GM19025 (cell line): ENCODE results near the gene RNF224.

Experiments
- ATAC-seq: cut with Tn5 transposase; IDR thresholded peaks from one replicate; pipeline ENCODE4 v1.9.1; 2021; ENCODE audit warnings: mild to moderate bottlenecking, low read depth, moderate library complexity; ENCODE audit not compliant: unreplicated experiment

RNF224 gene

GRCh38 chr9:137213160-137214060, 13.9 kb upstream of the RNF224 start:
- no peak for ATAC-seq

GRCh38 chr9:137214620-137215019, 12.7 kb upstream of the RNF224 start:
- ATAC-seq: no peak

GRCh38 chr9:137215196-137215986, 11.9 kb upstream of the RNF224 start:
- no peak for ATAC-seq

- no peak for ATAC-seq
Observed at GRCh38 chr9:137216188-137216965, 10.9 kb upstream of the RNF224 start.

DNA sequence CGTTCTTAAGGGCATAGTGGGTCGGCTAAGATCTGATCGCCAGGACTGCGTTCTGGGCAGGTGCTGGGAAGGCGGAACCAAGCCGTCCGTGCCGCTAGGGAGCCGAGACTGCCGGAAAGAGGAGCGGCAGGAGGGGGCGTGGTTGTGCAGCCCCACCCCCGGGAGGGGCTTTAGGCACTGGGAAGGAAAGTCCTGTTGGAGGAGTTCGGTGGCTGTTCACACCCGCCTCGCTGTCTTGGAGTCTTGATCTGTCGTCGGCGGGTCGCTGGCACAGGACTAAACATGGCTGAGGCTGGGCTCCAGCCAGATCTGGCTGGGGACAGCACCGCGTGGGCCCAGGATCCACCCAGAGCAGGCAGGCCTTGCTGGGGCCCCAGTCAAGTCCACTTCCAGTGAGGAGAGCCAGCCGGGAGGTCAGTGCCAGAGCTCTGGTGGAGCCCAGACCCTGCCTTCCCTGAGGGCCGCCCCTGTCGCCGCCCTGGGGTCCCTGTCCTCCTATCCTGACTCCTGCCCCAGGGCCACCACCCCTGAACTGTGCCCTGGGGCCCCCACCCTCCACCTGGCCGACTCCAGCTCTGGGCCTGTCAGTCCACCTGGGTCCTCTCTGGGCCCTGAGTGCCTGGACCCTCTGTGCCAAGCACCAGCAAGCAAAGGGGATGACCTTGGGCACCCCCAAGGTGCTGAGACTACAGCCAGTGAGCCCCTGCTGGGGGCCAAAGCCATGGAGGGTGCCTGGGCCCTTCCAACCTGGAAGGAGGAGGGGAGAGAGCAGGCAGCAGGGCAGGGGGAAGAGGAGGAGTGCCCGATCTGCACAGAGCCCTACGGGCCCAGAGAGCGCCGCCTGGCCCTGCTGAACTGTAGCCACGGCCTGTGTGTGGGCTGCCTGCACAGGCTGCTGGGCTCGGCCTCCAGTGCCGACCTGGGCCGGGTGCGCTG, 9.8 kb upstream of the RNF224 start:
- no peak for ATAC-seq

DNA sequence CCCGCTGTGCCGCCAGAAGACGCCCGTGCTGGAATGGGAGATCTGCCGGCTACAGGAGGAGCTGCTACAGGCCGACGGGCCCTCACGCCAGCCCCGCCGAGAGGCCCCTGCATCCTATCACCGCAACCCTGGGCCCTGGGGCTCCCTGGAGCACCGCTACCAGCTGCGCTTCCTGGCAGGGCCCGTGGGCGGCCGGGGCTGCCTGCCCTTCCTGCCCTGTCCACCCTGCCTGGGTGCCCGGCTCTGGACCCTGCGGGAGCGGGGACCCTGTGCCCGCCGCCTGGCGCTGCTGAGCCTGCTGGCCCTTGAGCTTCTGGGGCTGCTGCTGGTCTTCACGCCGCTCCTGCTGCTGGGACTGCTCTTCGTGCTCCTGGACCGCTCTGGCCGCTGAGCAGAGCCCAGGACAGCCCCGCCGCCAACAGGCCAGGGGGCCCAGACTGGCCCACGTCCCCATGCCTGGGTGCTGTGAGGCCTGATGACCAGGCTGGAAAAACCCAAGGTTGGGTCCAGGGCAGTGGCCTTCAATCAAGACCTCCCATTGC, 9.0 kb upstream of the RNF224 start:
- no peak for ATAC-seq

GRCh38 chr9:137218754-137219271, 8.5 kb upstream of the RNF224 start:
- ATAC-seq: no peak

DNA sequence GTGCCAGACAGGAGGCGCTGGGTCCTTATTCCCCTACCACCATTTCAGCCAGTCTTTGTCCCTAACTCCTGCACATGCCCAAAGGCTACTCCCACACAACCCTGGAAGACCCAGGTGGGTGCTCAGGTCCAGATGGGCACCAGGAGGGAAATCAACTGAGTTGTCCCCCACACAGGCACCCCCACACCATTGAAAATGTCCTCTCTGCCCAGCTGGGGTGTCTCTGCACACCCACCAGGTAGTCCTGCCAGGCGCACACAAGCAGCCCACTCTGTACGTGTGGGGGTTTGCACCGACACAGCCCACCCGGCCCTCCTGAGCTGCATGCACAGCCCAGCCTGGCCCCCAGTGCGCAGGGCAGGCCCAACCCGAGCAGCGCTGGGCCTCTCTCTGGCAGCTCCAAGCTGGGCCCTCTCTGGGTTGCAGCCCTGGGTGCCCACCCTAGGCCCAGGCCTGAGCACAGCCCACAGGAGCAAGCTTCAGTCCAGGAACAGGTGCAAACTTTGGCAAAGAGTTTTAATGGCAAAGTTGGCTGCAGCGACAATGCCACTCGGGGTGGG, 7.5 kb upstream of the RNF224 start:
- ATAC-seq: no peak

DNA sequence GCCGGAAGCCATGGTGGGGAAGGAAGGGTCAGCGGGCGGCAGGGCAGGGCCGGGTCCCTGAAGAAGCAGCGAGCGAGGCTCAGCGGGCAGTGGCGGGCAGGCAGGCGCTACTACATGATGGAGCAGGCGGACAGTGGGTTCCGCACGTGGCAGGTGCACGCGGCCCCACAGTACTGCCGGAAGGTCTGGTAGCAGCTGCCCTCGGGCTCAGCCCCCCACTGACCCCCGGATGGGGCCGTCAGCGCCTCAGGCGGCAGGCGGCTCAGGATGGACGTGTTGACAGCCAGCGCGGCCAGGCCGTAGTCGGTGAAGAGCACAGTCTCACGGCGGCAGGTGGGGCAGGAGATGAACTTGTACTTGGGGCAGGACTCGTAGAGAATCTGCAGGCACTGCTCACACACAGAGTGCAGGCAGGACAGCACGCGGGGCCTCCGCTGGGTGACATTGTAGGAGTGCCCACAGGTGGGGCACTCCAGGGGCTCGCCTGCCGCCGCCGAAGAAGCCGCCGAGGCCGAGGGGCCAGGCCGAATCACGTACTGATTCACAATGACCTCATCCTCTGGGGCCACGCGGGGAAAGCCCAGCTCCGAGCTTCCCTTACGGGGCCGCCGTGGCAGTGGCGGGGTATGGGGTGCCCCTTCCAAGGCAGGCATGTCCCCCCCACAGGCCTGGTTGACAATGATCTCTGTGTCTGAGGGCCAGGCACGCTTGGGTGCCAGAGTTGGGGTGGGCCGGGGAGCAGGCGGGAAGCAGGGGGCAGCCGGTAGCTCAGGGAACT, 6.8 kb upstream of the RNF224 start:
- ATAC-seq: no peak

DNA sequence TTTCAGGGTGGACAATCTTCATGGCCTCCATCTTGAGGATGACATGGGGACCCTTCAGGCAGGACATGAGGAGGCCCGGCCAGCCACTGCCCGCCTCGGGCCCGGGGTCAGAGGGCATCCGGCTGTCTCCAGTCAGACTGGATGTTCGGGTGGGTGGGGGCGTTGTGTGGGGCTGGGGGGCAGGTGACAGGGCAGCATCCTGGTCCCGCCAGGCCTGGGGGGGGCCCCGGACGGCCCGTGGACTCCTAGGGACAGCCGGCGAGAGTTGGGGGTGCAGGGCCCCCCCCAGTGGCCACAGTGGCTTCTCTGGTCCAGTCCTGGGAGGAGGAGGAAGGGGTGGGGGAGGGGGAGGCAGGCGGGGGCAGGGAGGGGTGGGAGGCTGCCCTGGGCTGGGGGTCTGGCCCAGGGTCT, 6.2 kb upstream of the RNF224 start:
- ATAC-seq: no peak

DNA sequence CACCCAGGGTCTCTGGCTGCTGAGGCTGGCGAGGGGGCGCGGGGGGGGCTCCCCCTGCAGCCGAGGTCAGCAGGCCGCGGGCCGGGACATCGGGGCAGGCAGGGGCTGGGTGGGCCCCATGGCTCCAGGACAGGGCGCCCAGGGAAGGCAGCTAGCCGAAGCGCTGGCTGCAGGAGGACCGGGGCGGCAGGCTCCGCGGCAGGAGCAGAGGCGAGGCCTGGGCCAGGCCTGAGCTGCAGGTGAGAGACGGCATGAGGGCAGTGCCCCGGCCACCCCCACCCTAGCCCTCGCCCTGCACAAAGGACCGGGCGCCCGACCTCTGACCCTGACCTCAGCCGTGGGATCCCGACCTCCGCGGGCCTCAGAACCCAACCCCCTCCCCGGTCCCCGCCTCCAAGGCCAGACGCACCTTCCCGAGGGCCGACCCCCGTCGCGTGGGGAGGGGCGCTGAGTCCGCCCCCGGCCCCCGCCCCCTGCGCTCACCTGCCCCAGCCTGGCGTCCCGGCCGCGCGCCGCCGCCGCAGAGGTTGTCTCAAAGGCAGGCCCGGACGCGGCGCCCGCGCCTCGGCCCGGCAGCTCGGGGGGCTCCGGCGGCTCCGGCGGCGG, 5.7 kb upstream of the RNF224 start:
- ATAC-seq: no peak

DNA sequence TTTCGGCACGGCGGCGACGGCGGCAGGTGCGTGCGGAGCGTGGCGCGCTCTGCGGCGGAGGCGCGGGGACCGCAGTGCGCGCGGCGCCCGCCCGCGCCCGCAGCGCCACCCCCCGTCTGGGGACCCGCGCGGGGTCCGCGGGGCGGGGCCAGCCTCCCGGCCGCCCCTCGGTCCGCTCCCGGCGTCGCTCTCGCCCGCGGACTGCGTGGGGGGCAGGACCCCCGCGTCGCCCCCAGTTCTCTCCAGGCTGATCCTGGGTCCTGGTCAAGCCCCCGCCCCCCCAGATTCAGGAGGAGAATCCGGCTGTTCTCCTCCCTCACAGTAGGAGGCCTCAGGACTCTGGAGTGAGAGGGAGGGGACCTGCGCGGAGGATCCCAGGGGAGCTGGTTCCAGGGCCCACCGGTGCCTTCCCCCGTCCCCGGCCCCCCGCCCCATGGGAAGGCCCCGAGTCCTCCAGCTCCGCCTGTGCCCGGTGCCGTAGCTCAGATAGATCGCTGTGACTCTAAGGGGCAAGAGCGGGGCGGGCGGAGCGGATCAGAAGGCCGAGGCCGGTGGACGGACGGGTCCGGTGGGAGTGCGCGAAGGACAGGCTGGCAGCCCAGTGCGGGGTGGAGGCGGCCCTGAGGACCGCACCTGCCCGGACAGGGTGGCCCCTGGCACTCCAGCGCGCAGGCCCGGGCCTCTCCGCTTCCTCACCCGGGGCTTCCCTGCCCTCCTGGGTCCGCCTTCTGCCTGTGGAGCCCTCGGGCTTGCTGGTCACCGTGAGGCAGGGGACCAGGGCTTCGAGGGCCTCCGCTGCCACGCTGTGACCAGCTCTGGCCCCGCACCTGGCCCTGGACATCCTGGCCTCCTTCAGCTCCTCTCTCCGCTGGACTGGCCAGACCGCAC, 4.9 kb upstream of the RNF224 start, which contains the start of gene RNF208:
Gene RNF208, minus strand, starts transcription at position 51 of the 888 bp plus-strand sequence. CDS start 1,028 bp downstream, outside the sequence.
- ATAC-seq: no peak

DNA sequence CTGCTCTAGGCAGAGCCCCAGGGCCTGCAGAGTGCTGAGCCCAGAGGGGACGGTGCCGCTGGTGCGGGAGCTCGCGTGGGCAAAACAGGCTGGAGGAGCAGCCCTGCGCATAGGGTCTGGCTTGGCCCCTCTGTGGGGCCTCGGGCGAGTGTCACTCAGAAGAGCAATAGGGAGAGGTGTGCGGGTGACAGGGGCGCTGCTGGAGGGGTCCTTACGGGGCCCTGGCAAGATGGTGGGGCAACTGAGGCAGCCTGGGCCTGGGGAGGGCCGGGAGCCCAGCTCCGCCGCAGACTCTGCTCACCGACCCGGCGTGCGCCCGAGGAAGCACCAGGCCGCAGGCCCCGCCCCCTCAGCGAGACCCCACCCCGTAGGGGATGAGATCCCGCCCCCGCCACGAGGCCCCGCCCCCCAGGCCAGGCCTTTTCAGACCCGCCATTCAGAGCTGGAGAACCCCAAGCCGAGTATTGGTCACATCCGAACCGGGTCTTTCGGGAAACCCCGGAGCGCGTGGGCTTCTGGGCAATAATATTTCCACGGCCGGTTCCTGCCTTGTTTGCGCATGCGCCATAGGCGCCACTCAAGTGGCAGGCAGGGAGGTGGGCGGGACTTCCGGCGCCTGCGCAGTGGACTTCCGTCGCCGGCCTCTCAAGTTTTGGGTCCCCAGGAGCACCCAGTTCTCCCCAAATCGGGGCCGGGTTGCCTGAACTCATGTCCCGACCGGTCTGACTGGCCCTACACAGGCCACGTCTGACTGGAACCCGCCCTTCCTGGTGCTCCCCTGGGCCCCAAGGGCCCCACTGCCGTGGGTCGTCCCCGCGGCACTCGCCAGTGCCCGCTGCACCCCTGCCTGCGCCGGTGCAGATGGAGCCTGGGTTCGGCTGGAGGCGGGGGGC, 4.0 kb upstream of the RNF224 start:
- peak; percentile 69 for ATAC-seq

GRCh38 chr9:137224830-137225694, 2.2 kb upstream of the RNF224 start, which contains the start of gene CYSRT1:
CYSRT1 (plus strand) TSS chr9:137225174; CDS start chr9:137225622, 448 bp downstream.
- no peak for ATAC-seq
